RWPE1 (cell line): ENCODE results near the gene SNTG2.

Experiments
- CTCF ChIA-PET: fragments of 350-600 bp; sonication (Branson Sonifier 250); formaldehyde crosslinking; extraction: SDS; loops from one replicate; lab custom pipeline; 2021; lab: Yijun Ruan, JAX
- POLR2A ChIA-PET: fragments of 400-600 bp; formaldehyde crosslinking; extraction: SDS; loops from one replicate; lab custom pipeline; 2020; ENCODE audit warnings: antibody characterized with exemption; ENCODE audit not compliant: low non-redundant PET; lab: Yijun Ruan, JAX
- DNase-seq: peaks from one replicate; pipeline ENCODE4 v3.0.0; 2012; ENCODE audit warnings: low spot score
- H3K27ac ChIP-seq: fragments of 450-650 bp; 2 replicates; pipeline ENCODE4 v1.5.1; 2017
- TF ChIP-seq, protein P1 (sequence below): fragments of 450-650 bp; conservative IDR thresholded peaks from 2 replicates; pipeline ENCODE4 v1.5.1; 2017; ENCODE audit warnings: low read depth, mild to moderate bottlenecking

The SNTG2 gene

DNA sequence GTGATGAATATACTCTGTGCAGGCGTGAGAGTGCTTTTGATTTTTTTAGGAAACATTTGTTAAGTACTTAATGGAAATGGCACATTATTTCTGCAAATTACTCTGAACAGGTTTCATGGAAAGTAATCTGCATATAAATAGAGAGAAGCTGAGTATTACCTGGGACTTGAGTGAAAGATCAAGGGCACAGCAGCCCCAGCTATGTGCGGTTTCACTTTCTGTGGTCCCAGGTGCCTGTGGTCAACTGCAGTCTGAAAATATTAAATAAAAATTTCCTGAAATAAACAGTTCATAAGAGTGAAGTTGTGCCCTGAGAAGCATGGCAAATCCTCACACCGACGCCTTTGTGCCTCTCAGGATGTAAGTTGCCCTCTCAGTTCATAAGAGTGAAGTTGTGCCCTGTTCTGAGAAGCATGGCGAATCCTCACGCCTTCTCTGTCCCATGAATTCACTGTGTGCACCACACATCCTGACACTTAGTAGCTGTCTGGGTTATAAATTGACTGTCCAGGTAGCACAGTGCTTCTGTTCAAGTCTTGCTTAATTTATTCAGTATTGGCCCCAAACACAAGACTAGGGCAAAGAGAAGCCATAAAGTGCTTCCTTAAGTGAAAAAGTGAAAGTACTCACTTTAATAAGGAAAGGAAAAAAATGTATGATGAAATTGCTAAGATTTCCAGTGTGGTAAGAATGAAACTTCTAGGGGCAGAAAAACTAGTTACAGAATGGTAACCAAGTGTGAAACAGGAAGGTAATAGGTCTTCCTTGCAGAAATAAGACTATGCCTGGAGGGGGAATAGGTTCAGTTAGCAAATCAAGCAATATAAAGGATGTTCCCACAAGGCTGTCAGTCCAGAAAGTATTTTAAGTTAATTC lies 4.3 kb upstream of the SNTG2 start:
- no peak overlapping the region for H3K27ac ChIP-seq
- TF ChIP-seq, protein P1, sequence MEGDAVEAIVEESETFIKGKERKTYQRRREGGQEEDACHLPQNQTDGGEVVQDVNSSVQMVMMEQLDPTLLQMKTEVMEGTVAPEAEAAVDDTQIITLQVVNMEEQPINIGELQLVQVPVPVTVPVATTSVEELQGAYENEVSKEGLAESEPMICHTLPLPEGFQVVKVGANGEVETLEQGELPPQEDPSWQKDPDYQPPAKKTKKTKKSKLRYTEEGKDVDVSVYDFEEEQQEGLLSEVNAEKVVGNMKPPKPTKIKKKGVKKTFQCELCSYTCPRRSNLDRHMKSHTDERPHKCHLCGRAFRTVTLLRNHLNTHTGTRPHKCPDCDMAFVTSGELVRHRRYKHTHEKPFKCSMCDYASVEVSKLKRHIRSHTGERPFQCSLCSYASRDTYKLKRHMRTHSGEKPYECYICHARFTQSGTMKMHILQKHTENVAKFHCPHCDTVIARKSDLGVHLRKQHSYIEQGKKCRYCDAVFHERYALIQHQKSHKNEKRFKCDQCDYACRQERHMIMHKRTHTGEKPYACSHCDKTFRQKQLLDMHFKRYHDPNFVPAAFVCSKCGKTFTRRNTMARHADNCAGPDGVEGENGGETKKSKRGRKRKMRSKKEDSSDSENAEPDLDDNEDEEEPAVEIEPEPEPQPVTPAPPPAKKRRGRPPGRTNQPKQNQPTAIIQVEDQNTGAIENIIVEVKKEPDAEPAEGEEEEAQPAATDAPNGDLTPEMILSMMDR = no peak
- POLR2A ChIA-PET = no interaction called here
- CTCF ChIA-PET = no interaction called here
- DNase-seq = no peak

DNA sequence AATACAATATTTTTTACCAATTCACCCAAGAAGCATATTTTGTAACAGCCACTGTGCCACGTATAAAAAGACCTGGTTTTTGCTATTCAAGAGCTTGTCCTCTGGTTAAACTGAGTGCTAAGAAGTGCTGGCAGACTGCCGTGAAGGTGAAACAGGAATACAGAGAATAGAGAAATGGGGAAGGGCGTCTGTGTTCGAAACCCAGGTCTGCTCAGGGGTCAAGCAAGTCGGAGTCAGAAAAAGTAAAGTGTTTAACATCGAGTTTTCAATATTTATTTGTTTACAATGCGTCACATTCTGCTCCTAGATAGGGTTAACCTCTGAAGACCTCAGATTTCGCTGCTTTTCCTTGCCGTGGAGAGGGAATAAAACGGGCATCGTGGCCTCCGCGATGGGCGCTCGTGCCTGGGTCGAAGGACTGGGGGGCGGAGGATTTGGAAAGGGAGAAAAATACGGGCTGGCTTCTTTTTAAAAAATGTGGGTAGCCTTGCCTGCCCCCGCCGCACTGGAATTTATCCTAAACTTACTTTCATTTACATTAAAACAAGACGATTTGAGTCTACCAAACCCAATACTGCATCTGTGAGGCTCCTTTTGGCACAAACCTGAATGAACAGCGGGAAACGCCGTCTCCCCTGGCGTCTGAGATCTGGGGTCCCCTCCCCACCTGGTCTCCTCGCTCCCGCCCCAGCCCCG lies 1.1 kb upstream of the SNTG2 start:
- TF ChIP-seq, protein P1 = no peak
- no peak for DNase-seq
- no peak overlapping the region for H3K27ac ChIP-seq
- POLR2A ChIA-PET = no interaction called here
- CTCF ChIA-PET = interaction anchor here (0.7 to 0.8 kb wide), 2 partner anchors 46 to 169 kb away, joined by 3 to 4 read pairs; no protein-coding TSS in a partner anchor

DNA sequence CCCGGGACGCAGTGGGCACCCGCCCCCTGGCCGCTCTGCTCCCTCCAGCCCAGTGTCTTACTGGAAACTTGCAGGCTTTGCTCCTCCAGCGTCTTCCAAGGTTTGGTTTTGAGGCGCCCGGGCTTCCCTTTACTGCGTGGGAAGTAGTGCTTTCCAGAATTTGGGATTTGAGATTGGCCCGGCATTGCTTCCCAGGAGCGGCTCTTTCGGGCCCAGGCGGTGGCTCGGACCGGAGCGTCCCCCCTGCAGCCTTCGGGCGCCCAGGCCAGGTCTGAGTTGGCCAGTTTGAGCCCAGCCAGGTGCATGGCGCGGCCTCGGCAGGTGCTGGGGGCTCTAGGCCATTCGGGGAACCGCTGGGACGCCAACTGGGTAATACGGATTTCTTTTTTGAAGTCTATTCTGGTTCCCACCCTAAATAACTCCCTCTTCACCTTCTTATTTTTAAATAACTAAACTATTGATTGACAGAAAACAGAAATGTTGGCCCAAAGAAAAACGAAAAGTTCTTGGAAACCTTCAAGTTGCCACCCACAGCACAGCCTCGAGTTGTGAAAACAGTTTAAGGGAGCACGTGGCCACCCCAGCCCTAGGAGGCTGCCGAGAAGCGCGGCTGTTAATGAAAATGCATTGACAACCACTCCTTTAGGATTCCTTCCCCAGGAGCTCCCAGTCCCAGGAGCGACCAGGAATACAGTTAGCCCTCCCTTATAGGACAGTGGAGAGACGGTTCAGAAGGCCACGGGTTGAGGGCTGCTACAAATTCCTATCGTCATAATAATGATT lies 766 bp downstream of the SNTG2 start:
- no peak for DNase-seq
- H3K27ac ChIP-seq = no peak overlapping the region
- TF ChIP-seq, protein P1 = no peak
- ChIA-PET POLR2A (no interaction called here), CTCF (no interaction called here)

DNA sequence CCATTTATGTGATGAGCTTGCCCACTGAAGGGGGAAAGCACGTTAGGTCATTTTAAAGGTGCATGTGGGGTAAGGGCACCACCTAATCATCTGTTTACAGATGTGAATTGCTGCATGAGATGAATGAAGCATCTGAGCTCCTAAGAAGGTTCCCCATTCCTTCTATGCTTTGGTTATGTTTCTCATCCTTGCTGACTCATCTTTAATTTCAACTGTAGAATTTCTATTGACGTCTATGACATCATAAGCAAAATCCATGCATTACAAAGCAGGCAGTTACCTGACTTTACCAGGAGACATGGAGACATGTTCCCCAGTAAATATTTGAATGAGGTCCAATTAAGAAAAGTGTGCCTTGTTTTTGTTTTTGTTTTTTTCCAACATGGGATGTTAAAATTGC lies 2.8 kb downstream of the SNTG2 start:
- H3K27ac ChIP-seq = no peak overlapping the region
- ChIA-PET POLR2A (no interaction called here), CTCF (interaction anchor here (0.6 to 1.6 kb wide), 3 partner anchors 273 to 597 kb away, joined by 3 read pairs; no protein-coding TSS in a partner anchor)
- no peak for DNase-seq
- TF ChIP-seq, protein P1 = no peak

DNA sequence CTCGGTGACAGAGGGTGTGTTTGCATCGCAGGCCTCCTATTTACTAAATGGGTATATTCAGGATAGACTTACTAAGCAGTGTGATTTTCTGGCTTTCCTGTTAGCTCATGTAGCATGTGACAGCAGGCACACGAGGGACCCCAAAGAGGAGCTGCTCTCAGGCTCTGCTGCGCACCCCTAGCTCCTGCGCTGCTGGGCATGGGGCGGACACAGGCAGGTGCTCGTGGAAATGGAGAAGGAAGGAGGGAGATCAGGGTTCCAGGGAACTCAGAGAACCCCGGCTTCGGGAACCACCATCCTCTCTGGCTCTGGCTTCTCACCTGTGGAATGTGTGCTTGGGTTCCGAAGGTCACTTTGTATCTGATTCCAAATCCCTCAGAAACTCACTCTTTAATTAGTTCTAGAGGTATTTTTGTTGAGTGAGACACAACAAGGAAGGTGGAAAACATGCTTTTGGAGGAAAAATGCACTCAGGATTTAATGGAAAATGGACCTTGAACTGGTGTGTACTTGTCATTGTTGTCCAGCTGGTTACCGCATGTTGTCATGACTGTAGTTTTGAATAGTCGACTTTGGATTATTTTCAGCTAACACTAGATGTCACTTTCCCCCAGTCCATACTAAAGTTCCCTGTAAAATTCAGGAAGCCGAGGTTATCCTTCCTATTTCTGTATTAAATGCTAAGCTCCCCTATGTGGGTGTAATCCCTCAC lies 3.5 kb downstream of the SNTG2 start:
- POLR2A ChIA-PET = interaction anchor here (0.5 kb wide), 1 partner anchor 20 kb away, joined by 3 read pairs; no protein-coding TSS in a partner anchor
- CTCF ChIA-PET = interaction anchor here (0.6 to 1.6 kb wide), 9 partner anchors 19 to 622 kb away, joined by 3 to 5 read pairs (median 3); no protein-coding TSS in a partner anchor
- no peak overlapping the region for H3K27ac ChIP-seq
- no peak for DNase-seq
- TF ChIP-seq, protein P1 = no peak
